Tongue (tissue), 2 donors: Measurements from ENCODE around the gene HBZ. TPM values are rescaled to one million over a fixed set of nuclear protein-coding genes. Genes with fewer than 3 reads are reported as not detected.
"Not testable (repeated sequence)": the region's sequence is repeated elsewhere in the genome, so short reads cannot be mapped to it uniquely, and the experiment has no call there.

Source experiments
- DNase-seq: peaks from one replicate; pipeline ENCODE4 v3.0.0-alpha.2; 2015
- total RNA-seq: library from RNA; depleted of rRNA; stranded (reverse); fragments of >200 nt; gene quantifications from one replicate; pipeline ENCODE4 v1.2.3, GENCODE V29; 2014

Gene HBZ
- total RNA-seq, 1 donor from 2014 or later, result 6.7 TPM

GRCh38 chr16:165539-166374 is 13.3 kb downstream of the HBZ start, which contains the start of gene HBM:
Gene HBM (plus strand): TSS chr16:165978. CDS start chr16:165998, 20 bp downstream.
- DNase-seq, result no peak

GRCh38 chr16:166375-167121 is 14.1 kb downstream of the HBZ start:
- DNase-seq, result no peak

GRCh38 chr16:167122-167690 is 14.8 kb downstream of the HBZ start:
- no peak for DNase-seq

- no peak for DNase-seq
Observed at GRCh38 chr16:168424-168823, 16.0 kb downstream of the HBZ start.

GRCh38 chr16:169014-169413 is 16.6 kb downstream of the HBZ start:
- no peak for DNase-seq

GRCh38 chr16:170088-170507 is 17.7 kb downstream of the HBZ start:
- DNase-seq, result peak; percentile 44

GRCh38 chr16:170788-171187 is 18.3 kb downstream of the HBZ start:
- DNase-seq, result no peak

- DNase-seq, result not testable (repeated sequence)
Observed at GRCh38 chr16:172374-172941, 20.0 kb downstream of the HBZ start, which contains the start of gene HBA2. Gene HBA2 (plus strand): TSS chr16:172876. CDS start chr16:172913, 37 bp downstream.

- not testable (repeated sequence) for DNase-seq
Observed at GRCh38 chr16:173211-173854, 20.9 kb downstream of the HBZ start.

GRCh38 chr16:173928-174769 is 21.7 kb downstream of the HBZ start:
- DNase-seq, result peak; percentile 60

GRCh38 chr16:175011-175949 is 22.8 kb downstream of the HBZ start:
- no peak for DNase-seq

GRCh38 chr16:176006-176405 is 23.6 kb downstream of the HBZ start:
- DNase-seq, result not testable (repeated sequence)

- DNase-seq, result not testable (repeated sequence)
Observed at GRCh38 chr16:176477-177382, 24.3 kb downstream of the HBZ start, which contains the start of gene HBA1. Gene HBA1 (plus strand): TSS chr16:176680. CDS start chr16:176717, 37 bp downstream.

GRCh38 chr16:177394-177822 is 25.0 kb downstream of the HBZ start:
- peak; percentile 79 for DNase-seq

- DNase-seq, result no peak
Observed at GRCh38 chr16:177981-178667, 25.7 kb downstream of the HBZ start.

GRCh38 chr16:178668-179015 is 26.2 kb downstream of the HBZ start:
- DNase-seq, result no peak

- DNase-seq, result no peak
Observed at GRCh38 chr16:179211-180092, 27.0 kb downstream of the HBZ start.
